PC-3 (cell line): ENCODE data around the gene CCDC167. TPM values are rescaled to one million over a fixed set of nuclear protein-coding genes. Genes with fewer than 3 reads are reported as not detected.
"Not testable (repeated sequence)": the region's sequence is repeated elsewhere in the genome, so short reads cannot be mapped to it uniquely, and the experiment has no call there.

ENCODE experiments used
- ATAC-seq: fragments of 200-7000 bp; cut with Tn5 transposase; 2 replicates; pipeline ENCODE4 v1.9.1; 2020; ENCODE audit warnings: mild to moderate bottlenecking, moderate library complexity
- BruUV-seq: library from RNA; stranded (reverse); fragments of 400-500 nt; replicated peaks from 2 replicates; lab custom pipeline; 2021; lab: Mats Ljungman, UMichigan
- CTCF ChIA-PET: fragments of 300-600 bp; sonication (Branson Sonifier 250); formaldehyde crosslinking; loops from one replicate; lab custom pipeline; 2022; ENCODE audit warnings: antibody characterized with exemption; lab: Charles Lee
- POLR2A ChIA-PET: fragments of 300-600 bp; sonication (Branson Sonifier 250); formaldehyde crosslinking; loops from one replicate; lab custom pipeline; 2022; ENCODE audit warnings: antibody characterized with exemption; ENCODE audit not compliant: unreplicated experiment; lab: Charles Lee
- DNase-seq: peaks from one replicate; pipeline ENCODE4 v3.0.0-alpha.2; 2015
- H2AFZ ChIP-seq: fragments of 300-600 bp; sonication (generic); 2 replicates; pipeline ENCODE4 v1.6.0; 2016; ENCODE audit warnings: antibody characterized with exemption, low read length
- H3F3A ChIP-seq: fragments of 300-600 bp; sonication (generic); one replicate; pipeline ENCODE4 v1.6.0; 2017; ENCODE audit warnings: antibody characterized with exemption, low read length, control low read depth, mild to moderate bottlenecking; ENCODE audit not compliant: unreplicated experiment
- H3K27ac ChIP-seq: fragments of 300-600 bp; sonication (generic); 2 replicates; pipeline ENCODE4 v1.5.1; 2016; ENCODE audit warnings: mild to moderate bottlenecking, low read length
- H3K27me3 ChIP-seq: fragments of 300-600 bp; sonication (generic); 2 replicates; pipeline ENCODE4 v1.6.1; 2016; ENCODE audit warnings: low read length, mixed read lengths
- H3K36me3 ChIP-seq: fragments of 300-600 bp; sonication (generic); 2 replicates; pipeline ENCODE4 v1.6.1; 2016; ENCODE audit warnings: low read depth, mixed run types, low read length, mixed read lengths
- H3K4me1 ChIP-seq: fragments of 300-600 bp; sonication (generic); 2 replicates; pipeline ENCODE4 v1.5.1; 2016; ENCODE audit warnings: low read length; ENCODE audit not compliant: insufficient read depth
- H3K4me2 ChIP-seq: fragments of 300-600 bp; sonication (generic); 2 replicates; pipeline ENCODE4 v1.6.0; 2016; ENCODE audit warnings: low read length
- H3K4me3 ChIP-seq: fragments of 300-600 bp; sonication (generic); 2 replicates; pipeline ENCODE4 v1.5.1; 2016; ENCODE audit warnings: mild to moderate bottlenecking, low read length, mixed read lengths
- H3K79me2 ChIP-seq: fragments of 300-600 bp; sonication (generic); 2 replicates; pipeline ENCODE4 v1.6.1; 2017; ENCODE audit warnings: low read length, mixed read lengths
- H3K9ac ChIP-seq: fragments of 300-600 bp; sonication (generic); 2 replicates; pipeline ENCODE4 v1.6.0; 2016; ENCODE audit warnings: mild to moderate bottlenecking, low read length
- H3K9me2 ChIP-seq: fragments of 300-600 bp; sonication (generic); replicated peaks from 2 replicates; pipeline ENCODE4 v1.6.1; 2016; ENCODE audit warnings: mixed run types, low read length, mixed read lengths
- H3K9me3 ChIP-seq: fragments of 300-600 bp; sonication (generic); 2 replicates; pipeline ENCODE4 v1.6.1; 2016; ENCODE audit warnings: low read length, mixed read lengths
- H4K20me1 ChIP-seq: fragments of 300-600 bp; sonication (generic); 2 replicates; pipeline ENCODE4 v1.6.1; 2016; ENCODE audit warnings: low read length, mixed read lengths
- CTCF ChIP-seq: fragments of 300-600 bp; sonication (generic); conservative IDR thresholded peaks from 2 replicates; pipeline ENCODE4 v1.5.1; 2017; ENCODE audit warnings: antibody characterized with exemption, low read depth, mild to moderate bottlenecking, low read length
- EZH2 ChIP-seq: fragments of 300-600 bp; sonication (generic); IDR thresholded peaks from one replicate; pipeline ENCODE4 v1.6.1; 2017; ENCODE audit warnings: antibody characterized with exemption, mild to moderate bottlenecking, low read length; ENCODE audit not compliant: unreplicated experiment
- EZH2phosphoT487 ChIP-seq: fragments of 300-600 bp; sonication (generic); IDR thresholded peaks from 2 replicates; pipeline ENCODE4 v1.6.1; 2018; ENCODE audit warnings: mild to moderate bottlenecking, antibody characterized with exemption, low read length, borderline replicate concordance
- intact Hi-C: fragments of 100-400 bp; cut with micrococcal nuclease; formaldehyde crosslinking; loops from 2 replicates; pipeline ENCODE4 v1.9.0; 2023
- total RNA-seq: library from RNA; depleted of rRNA; stranded (reverse); fragments of >200 nt; gene quantifications from 2 replicates; pipeline ENCODE4 v1.2.3, GENCODE V29; 2014

The CCDC167 gene
- total RNA-seq, 1 experiment from 2014 or later, result 56.9 TPM

GRCh38 chr6:37502703-37503291, 3.1 kb upstream of the CCDC167 start:
- H3K27ac ChIP-seq, result no peak overlapping the region

GRCh38 chr6:37501632-37502491, 2.2 kb upstream of the CCDC167 start:
- TF ChIP-seq EZH2 (no peak), CTCF (no peak), EZH2phosphoT487 (no peak)
- H3K36me3 ChIP-seq, result no peaks in the 10 kb centered on the region
- no TSS peak for BruUV-seq
- H3K9me2 ChIP-seq, result no peaks in the 10 kb centered on the region
- intact Hi-C loops, result no loop called here
- H3F3A ChIP-seq, result no peaks in the 10 kb centered on the region
- H3K27ac ChIP-seq, result no peak overlapping the region
- no peaks in the 10 kb centered on the region for H4K20me1 ChIP-seq
- peaks cover 6% of the 10 kb centered on the region; the same call in 1 of the 2 replicates for H3K4me1 ChIP-seq
- no peak overlapping the region for H3K9ac ChIP-seq
- H3K9me3 ChIP-seq, result no peaks in the 10 kb centered on the region
- POLR2A ChIA-PET, result no interaction called here
- H2AFZ ChIP-seq, result no peak overlapping the region
- H3K4me2 ChIP-seq, result no peak overlapping the region
- CTCF ChIA-PET, result no interaction called here
- no peak for ATAC-seq
- DNase-seq, result no peak
- H3K4me3 ChIP-seq, result no peak overlapping the region
- no peaks in the 10 kb centered on the region for H3K27me3 ChIP-seq
- no peaks in the 10 kb centered on the region for H3K79me2 ChIP-seq

More at GRCh38 chr6:37502703-37503291, 3.1 kb upstream of the CCDC167 start:
- ChIA-PET CTCF (no interaction called here), POLR2A (no interaction called here)
- Histone ChIP-seq H3K9ac (no peak overlapping the region), H3K4me2 (no peak overlapping the region), H3K27me3 (no peaks in the 10 kb centered on the region), H3K79me2 (no peaks in the 10 kb centered on the region), H2AFZ (no peak overlapping the region), H3K4me3 (no peak overlapping the region), H3F3A (no peaks in the 10 kb centered on the region), H4K20me1 (no peaks in the 10 kb centered on the region), H3K4me1 (peaks cover 6% of the 10 kb centered on the region; the same call in 1 of the 2 replicates), H3K36me3 (no peaks in the 10 kb centered on the region), H3K9me2 (no peaks in the 10 kb centered on the region), H3K9me3 (no peaks in the 10 kb centered on the region)
- intact Hi-C loops, result no loop called here
- no peak for TF ChIP-seq EZH2phosphoT487
- no peak for TF ChIP-seq CTCF
- TF ChIP-seq EZH2, result no peak
- BruUV-seq, result no TSS peak
- ATAC-seq (no peak), DNase-seq (no peak)

GRCh38 chr6:37500904-37501303, 1.2 kb upstream of the CCDC167 start:
- intact Hi-C loops, H3K9me3 ChIP-seq, H3K9ac ChIP-seq, H3K4me3 ChIP-seq, ATAC-seq, H3K36me3 ChIP-seq, H3K4me1 ChIP-seq, BruUV-seq, CTCF ChIA-PET, H3K27ac ChIP-seq, DNase-seq, H3K79me2 ChIP-seq, H2AFZ ChIP-seq, H3F3A ChIP-seq, H4K20me1 ChIP-seq, H3K9me2 ChIP-seq, POLR2A ChIA-PET, H3K4me2 ChIP-seq, H3K27me3 ChIP-seq: not testable (repeated sequence)
